ENCODE measurements around the gene JHY.

The JHY gene

DNA sequence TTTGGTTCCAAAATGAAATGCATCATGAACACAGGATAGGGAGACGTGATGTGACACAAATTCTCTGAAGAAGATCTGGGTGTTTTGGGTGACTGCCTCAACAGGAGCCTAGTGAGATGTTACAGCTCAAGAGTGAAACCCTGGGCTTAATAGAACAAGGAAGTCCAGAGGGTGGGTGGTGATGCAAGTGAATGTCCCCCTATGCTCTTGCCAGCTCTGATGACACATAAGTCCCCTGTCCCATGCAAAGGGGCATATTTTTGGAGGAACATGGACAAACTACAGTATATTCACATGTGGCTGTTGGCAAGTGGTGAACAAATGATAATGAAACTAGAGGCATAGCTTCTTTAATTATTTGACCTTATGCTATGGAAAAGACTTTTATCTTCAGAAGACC, 35.1 kb upstream of the JHY start:
- TF ChIP-seq EP300 (IDR thresholded peaks at IDR 0.05; ENCODE audit: borderline replicate concordance) = no peak

DNA sequence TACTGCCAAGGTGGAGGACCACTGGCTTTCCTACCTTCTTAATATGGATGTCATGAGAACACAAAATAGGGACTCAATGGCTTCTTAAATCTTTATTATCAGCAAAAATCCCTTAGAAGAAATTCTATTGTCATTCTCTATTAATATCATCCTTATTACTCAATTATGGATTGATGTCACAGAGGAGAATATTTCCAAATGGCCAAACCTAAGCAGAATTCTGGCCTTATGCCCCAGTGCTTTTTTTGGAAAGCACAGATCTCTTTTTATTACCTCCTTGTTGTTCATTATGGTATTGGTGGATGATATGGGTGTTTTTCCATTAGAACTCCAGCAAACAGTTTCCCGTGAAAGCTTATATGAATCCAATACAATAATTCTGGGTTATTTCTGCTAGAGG, 34.4 kb upstream of the JHY start:
- TF ChIP-seq TAF1 (IDR thresholded peaks at IDR 0.05; ENCODE audit: low read depth) = no peak
- no peak for TF ChIP-seq USF1 (IDR thresholded peaks at IDR 0.05)
- TF ChIP-seq YY1 (IDR thresholded peaks at IDR 0.05; ENCODE audit: low read depth) = no peak
- no peak for TF ChIP-seq TCF12 (IDR thresholded peaks at IDR 0.05; ENCODE audit: low read depth)
- TF ChIP-seq ZBTB7A (IDR thresholded peaks at IDR 0.05; ENCODE audit: low read depth) = no peak
- no peak for TF ChIP-seq NFIC (IDR thresholded peaks at IDR 0.05)
- TF ChIP-seq MAX (IDR thresholded peaks at IDR 0.05) = no peak

- TF ChIP-seq ZBTB7A (IDR thresholded peaks at IDR 0.05; ENCODE audit: low read depth) (peak; percentile 47; the same call in 1 of the 2 replicates), TEAD4 (IDR thresholded peaks at IDR 0.05) (no peak), EP300 (IDR thresholded peaks at IDR 0.05; ENCODE audit: borderline replicate concordance) (peak; percentile 30; the same call in 1 of the 2 replicates), TCF12 (IDR thresholded peaks at IDR 0.05; ENCODE audit: low read depth) (peak; percentile 45; the same call in 1 of the 2 replicates)
These were observed 32.4 kb upstream of the JHY start for GRCh38 chr11:122850076-122850631.

DNA sequence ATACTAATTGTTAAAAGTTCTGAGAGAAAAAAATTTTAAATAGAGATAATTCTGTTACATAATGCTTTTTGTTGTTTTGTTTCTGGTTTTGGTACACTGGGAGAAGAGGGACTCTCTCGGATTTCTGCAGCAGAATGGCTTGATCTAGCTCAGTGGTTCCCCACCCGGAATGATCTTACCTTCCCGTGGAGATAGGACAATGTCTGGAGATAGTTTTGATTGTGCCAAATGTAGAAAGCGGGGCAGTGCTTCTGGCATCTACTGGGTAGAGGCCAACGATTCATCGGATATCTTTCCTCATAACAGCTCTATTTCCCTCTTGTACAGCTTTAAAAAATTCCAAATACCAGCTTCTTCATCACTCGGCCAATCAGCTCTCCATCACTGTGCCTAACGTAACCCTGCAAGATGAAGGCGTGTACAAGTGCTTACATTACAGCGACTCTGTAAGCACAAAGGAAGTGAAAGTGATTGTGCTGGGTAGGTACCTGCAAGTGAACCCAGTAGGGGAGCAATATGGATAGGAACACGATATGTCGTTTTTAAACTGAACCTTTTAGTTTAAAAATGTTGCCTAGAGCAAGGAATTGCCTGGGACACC, 31.1 kb upstream of the JHY start:
- no peak for TF ChIP-seq RAD21 (IDR thresholded peaks at IDR 0.05; ENCODE audit: low read depth)
- TF ChIP-seq, protein P1, sequence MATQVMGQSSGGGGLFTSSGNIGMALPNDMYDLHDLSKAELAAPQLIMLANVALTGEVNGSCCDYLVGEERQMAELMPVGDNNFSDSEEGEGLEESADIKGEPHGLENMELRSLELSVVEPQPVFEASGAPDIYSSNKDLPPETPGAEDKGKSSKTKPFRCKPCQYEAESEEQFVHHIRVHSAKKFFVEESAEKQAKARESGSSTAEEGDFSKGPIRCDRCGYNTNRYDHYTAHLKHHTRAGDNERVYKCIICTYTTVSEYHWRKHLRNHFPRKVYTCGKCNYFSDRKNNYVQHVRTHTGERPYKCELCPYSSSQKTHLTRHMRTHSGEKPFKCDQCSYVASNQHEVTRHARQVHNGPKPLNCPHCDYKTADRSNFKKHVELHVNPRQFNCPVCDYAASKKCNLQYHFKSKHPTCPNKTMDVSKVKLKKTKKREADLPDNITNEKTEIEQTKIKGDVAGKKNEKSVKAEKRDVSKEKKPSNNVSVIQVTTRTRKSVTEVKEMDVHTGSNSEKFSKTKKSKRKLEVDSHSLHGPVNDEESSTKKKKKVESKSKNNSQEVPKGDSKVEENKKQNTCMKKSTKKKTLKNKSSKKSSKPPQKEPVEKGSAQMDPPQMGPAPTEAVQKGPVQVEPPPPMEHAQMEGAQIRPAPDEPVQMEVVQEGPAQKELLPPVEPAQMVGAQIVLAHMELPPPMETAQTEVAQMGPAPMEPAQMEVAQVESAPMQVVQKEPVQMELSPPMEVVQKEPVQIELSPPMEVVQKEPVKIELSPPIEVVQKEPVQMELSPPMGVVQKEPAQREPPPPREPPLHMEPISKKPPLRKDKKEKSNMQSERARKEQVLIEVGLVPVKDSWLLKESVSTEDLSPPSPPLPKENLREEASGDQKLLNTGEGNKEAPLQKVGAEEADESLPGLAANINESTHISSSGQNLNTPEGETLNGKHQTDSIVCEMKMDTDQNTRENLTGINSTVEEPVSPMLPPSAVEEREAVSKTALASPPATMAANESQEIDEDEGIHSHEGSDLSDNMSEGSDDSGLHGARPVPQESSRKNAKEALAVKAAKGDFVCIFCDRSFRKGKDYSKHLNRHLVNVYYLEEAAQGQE (IDR thresholded peaks at IDR 0.05; ENCODE audit: low read depth) = no peak
- TF ChIP-seq EP300 (IDR thresholded peaks at IDR 0.05; ENCODE audit: borderline replicate concordance) = no peak
- no peak for TF ChIP-seq TAF1 (IDR thresholded peaks at IDR 0.05; ENCODE audit: low read depth)
- no peak for TF ChIP-seq USF1 (IDR thresholded peaks at IDR 0.05)
- TF ChIP-seq TCF12 (IDR thresholded peaks at IDR 0.05; ENCODE audit: low read depth) = no peak
- TF ChIP-seq NFIC (IDR thresholded peaks at IDR 0.05) = no peak
- no peak for TF ChIP-seq ZBTB7A (IDR thresholded peaks at IDR 0.05; ENCODE audit: low read depth)
- TF ChIP-seq FOXM1 (IDR thresholded peaks at IDR 0.05; ENCODE audit: borderline replicate concordance, low read depth) = no peak
- TF ChIP-seq MAX (IDR thresholded peaks at IDR 0.05) = no peak
- no peak for TF ChIP-seq EGR1 (IDR thresholded peaks at IDR 0.05)
- TF ChIP-seq CREB1 (IDR thresholded peaks at IDR 0.05; ENCODE audit: low read depth) = no peak
- TF ChIP-seq TEAD4 (IDR thresholded peaks at IDR 0.05) = no peak
- no peak for TF ChIP-seq YY1 (IDR thresholded peaks at IDR 0.05; ENCODE audit: low read depth)

GRCh38 chr11:122852074-122852795, 30.3 kb upstream of the JHY start:
- TF ChIP-seq, protein P1 (IDR thresholded peaks at IDR 0.05; ENCODE audit: low read depth) = no peak
- no peak for TF ChIP-seq USF1 (IDR thresholded peaks at IDR 0.05)
- TF ChIP-seq YY1 (IDR thresholded peaks at IDR 0.05; ENCODE audit: low read depth) = no peak
- no peak for TF ChIP-seq CREB1 (IDR thresholded peaks at IDR 0.05; ENCODE audit: low read depth)
- no peak for TF ChIP-seq EP300 (IDR thresholded peaks at IDR 0.05; ENCODE audit: borderline replicate concordance)
- no peak for TF ChIP-seq NFIC (IDR thresholded peaks at IDR 0.05)
- TF ChIP-seq RAD21 (IDR thresholded peaks at IDR 0.05; ENCODE audit: low read depth) = no peak
- no peak for TF ChIP-seq CEBPB (IDR thresholded peaks at IDR 0.05)
- TF ChIP-seq TCF12 (IDR thresholded peaks at IDR 0.05; ENCODE audit: low read depth) = no peak
- TF ChIP-seq FOXM1 (IDR thresholded peaks at IDR 0.05; ENCODE audit: borderline replicate concordance, low read depth) = no peak
- no peak for TF ChIP-seq MAX (IDR thresholded peaks at IDR 0.05)
- no peak for TF ChIP-seq TEAD4 (IDR thresholded peaks at IDR 0.05)
- no peak for TF ChIP-seq TAF1 (IDR thresholded peaks at IDR 0.05; ENCODE audit: low read depth)
- TF ChIP-seq ZBTB7A (IDR thresholded peaks at IDR 0.05; ENCODE audit: low read depth) = no peak
- TF ChIP-seq EGR1 (IDR thresholded peaks at IDR 0.05) = no peak

All from Ishikawa (cell line).